T-cell (primary cell): ENCODE results near the gene TMEM222. TPM values are rescaled to one million over a fixed set of nuclear protein-coding genes. Genes with fewer than 3 reads are reported as not detected.

Experiments used
- ATAC-seq, 4 experiments: fragments of 200-7000 bp in 3 of 4; fragments of 150-1000 bp in 1 of 4; cut with Tn5 transposase; replicated peaks in 1 of 4; 1 replicate in 3 of 4; 2 replicates in 1 of 4; pipeline ENCODE4 v1.10.0; 2021; ENCODE audit warnings: moderate library complexity in 3 of 4, mild to moderate bottlenecking in 2 of 4, moderate number of reproducible peaks in 1 of 4
- CTCF ChIA-PET, 2 donors: fragments of 300-600 bp; sonication (Branson Sonifier 250); formaldehyde crosslinking; loops; one replicate each; lab custom pipeline; 2022; ENCODE audit warnings: antibody characterized with exemption in 2 of 2; lab: Charles Lee
- POLR2A ChIA-PET, 2 donors: fragments of 300-600 bp; sonication (Branson Sonifier 250); formaldehyde crosslinking; loops; one replicate each; lab custom pipeline; 2022; ENCODE audit warnings: antibody characterized with exemption in 2 of 2; lab: Charles Lee
- DNase-seq, 35 experiments: peaks; one replicate each; pipeline versions ENCODE4 v3.0.0 to v3.0.0-alpha.2; 2013 to 2023
- H3K27ac ChIP-seq: one replicate; pipeline ENCODE4 v1.5.1; 2013; ENCODE audit warnings: low read length
- H3K27me3 ChIP-seq, 2 experiments: replicated peaks in 1 of 2; 1 replicate in 1 of 2; 2 replicates in 1 of 2; pipeline versions ENCODE4 v1.6.1 to v1.7.0; 2013; ENCODE audit warnings: low read length in 1 of 2, mixed read lengths in 1 of 2; ENCODE audit not compliant: control insufficient read depth in 2 of 2, insufficient read depth in 2 of 2; ENCODE audit errors: extremely low read depth in 1 of 2
- H3K36me3 ChIP-seq, 2 donors: 1 replicate in 1 of 2; 2 replicates in 1 of 2; pipeline versions ENCODE4 v1.6.1 to v1.7.0; 2013; ENCODE audit warnings: low read length in 1 of 2; ENCODE audit not compliant: control insufficient read depth in 2 of 2, insufficient read depth in 1 of 2; ENCODE audit errors: extremely low read depth in 1 of 2
- H3K4me1 ChIP-seq, 2 experiments: 1 replicate in 1 of 2; 2 replicates in 1 of 2; pipeline versions ENCODE4 v1.6.1 to v1.7.0; 2013; ENCODE audit warnings: low read length in 2 of 2, mixed read lengths in 1 of 2; ENCODE audit not compliant: insufficient read depth in 2 of 2, control insufficient read depth in 1 of 2; ENCODE audit errors: extremely low read depth in 1 of 2
- H3K4me3 ChIP-seq, 2 donors: 1 replicate in 1 of 2; 2 replicates in 1 of 2; pipeline versions ENCODE4 v1.5.1 to v1.7.0; 2013; ENCODE audit warnings: mild to moderate bottlenecking in 2 of 2, low read length in 1 of 2, moderate library complexity in 1 of 2; ENCODE audit not compliant: control insufficient read depth in 1 of 2; ENCODE audit errors: extremely low read depth in 1 of 2
- H3K9me3 ChIP-seq: 2 replicates; pipeline ENCODE4 v1.7.0; 2013
- H3K27ac Mint-ChIP-seq, 2 donors: one replicate each; pipeline ENCODE4 v1.8.0; 2020 to 2021; ENCODE audit warnings: mild to moderate bottlenecking in 2 of 2, mixed read lengths in 2 of 2
- H3K27me3 Mint-ChIP-seq, 2 donors: one replicate each; pipeline ENCODE4 v1.8.0; 2021 to 2022; ENCODE audit warnings: mixed read lengths in 2 of 2
- H3K36me3 Mint-ChIP-seq: one replicate; pipeline ENCODE4 v1.8.0; 2021; ENCODE audit warnings: mixed read lengths
- H3K4me1 Mint-ChIP-seq, 3 donors: one replicate each; pipeline ENCODE4 v1.8.0; 2020 to 2022; ENCODE audit warnings: mixed read lengths in 3 of 3, mild to moderate bottlenecking in 1 of 3
- H3K4me3 Mint-ChIP-seq, 3 donors: one replicate each; pipeline ENCODE4 v1.8.0; 2020 to 2022; ENCODE audit warnings: mild to moderate bottlenecking in 3 of 3, mixed read lengths in 3 of 3, moderate library complexity in 3 of 3
- H3K9me3 Mint-ChIP-seq, 3 donors: one replicate each; pipeline ENCODE4 v1.8.0; 2020 to 2022; ENCODE audit warnings: mixed read lengths in 3 of 3
- WGBS: methylation state at CpG from one replicate; pipeline ENCODE4 v1.1.5; 2013; ENCODE audit warnings: missing lambda C conversion rate; ENCODE audit not compliant: insufficient coverage; 5-methylcytosine and 5-hydroxymethylcytosine counted together
- total RNA-seq, 35 experiments: library from RNA in 6 of 35; stranded (reverse) in 6 of 35; fragments of 120-200 nt in 1 of 35; gene quantifications; one replicate each; pipeline versions ENCODE4 v1.2.1 to v1.2.4 and lab custom pipeline; 2013 to 2026

The TMEM222 gene
- total RNA-seq, 5 donors from 2014 or later (not counting 1 experiment from before 2014, with no cell fraction given): 25.2 to 48.8 (median 43.7) TPM

DNA sequence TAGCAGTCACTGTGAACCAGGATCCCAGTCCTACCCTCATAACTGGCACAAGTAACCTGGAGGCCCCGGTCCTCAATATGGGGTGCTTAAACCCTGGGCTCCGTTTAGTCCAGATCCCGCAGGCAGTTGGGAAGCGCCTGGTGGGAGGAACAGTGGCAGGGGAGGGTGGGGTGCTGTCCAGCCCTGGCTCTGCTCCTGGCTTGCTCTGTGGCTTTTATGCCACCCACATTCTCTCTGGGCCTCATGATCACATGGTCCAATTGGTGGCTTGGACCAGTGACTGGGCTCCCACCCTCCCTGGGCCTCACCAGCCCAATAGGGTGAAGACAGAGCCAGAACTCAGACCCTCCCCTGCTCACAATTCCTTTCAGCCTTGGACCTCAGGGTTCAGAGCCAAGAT, 58.3 kb downstream of the TMEM222 start:
- no peak overlapping the region for H3K4me3 Mint-ChIP-seq
- H3K9me3 ChIP-seq: no peaks in the 10 kb centered on the region
- H3K4me1 ChIP-seq: peaks cover 0 to 2% of the 10 kb centered on the region in 2 experiments
- POLR2A ChIA-PET: interaction anchor here in 1 of 2 donors (0.6 kb wide), 1 partner anchor 15 kb away, joined by 3 read pairs; no protein-coding TSS in a partner anchor
- H3K36me3 Mint-ChIP-seq: no peaks in the 10 kb centered on the region
- no peak for ATAC-seq
- peaks cover 0 to 16% of the 10 kb centered on the region in 2 experiments for H3K27me3 ChIP-seq
- peaks cover 0 to 2% of the 10 kb centered on the region in 2 donors for H3K27me3 Mint-ChIP-seq
- H3K27ac ChIP-seq: no peak overlapping the region
- DNase-seq: no peak
- no peaks in the 10 kb centered on the region for H3K36me3 ChIP-seq
- peaks cover 0 to 7% (median 0%) of the 10 kb centered on the region in 3 donors for H3K4me1 Mint-ChIP-seq
- WGBS: no CpG with 5 or more reads among the region's 4 CpGs
- H3K9me3 Mint-ChIP-seq: no peaks in the 10 kb centered on the region
- CTCF ChIA-PET: no interaction called here
- no peak overlapping the region for H3K4me3 ChIP-seq
- no peak overlapping the region for H3K27ac Mint-ChIP-seq

DNA sequence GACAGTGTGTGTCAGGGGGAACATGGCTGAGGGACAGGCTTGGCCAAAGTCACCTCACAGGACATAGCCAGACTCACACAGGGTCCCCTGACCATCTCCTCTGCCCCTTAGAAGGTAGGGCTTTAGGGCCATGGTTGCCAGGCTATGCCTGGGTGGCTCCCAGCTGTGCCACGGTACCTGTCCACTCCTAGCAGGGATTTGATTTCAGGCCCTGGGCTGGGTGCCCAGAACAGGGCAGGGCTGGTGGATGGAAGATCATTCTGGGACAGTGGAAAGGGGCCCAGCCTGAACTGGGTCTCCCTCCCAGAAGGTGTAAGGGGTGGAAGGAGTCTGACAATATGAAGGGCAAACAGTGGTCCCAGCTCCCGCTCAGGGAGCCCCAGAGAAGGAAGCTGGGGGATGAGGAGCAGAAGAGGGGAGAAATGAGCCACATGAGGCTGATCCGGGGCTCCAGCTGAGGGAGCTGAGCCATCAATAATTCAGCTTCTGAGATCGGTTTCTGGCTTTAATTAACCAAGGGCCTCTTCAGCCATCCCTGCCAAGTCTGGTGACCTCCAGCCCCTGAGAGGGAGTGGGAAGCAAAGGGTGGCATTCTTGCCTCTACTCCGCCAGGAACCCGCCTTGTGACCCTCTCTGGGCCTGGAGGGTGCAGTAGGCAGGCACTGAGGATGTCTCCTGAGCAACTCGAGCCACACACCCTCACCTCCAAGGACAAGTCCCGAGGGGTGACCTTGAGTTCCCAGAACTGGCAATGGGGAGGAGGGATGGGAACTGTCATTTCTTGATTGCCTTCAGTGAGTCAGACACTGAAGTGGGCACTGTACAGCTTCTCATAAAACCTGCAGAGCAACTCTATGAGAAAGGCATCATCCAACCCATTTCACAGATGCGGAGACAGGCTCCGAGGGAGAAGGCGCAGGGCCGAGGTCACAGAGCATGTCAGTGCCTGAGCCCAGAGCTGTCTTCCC, 59.1 kb downstream of the TMEM222 start:
- Mint-ChIP-seq H3K36me3 (no peaks in the 10 kb centered on the region), H3K27ac (no peak overlapping the region), H3K4me3 (no peak overlapping the region), H3K9me3 (no peaks in the 10 kb centered on the region), H3K4me1 (peaks cover 0 to 7% (median 0%) of the 10 kb centered on the region in 3 donors), H3K27me3 (no peaks in the 10 kb centered on the region)
- DNase-seq (no peak), ATAC-seq (no peak)
- Histone ChIP-seq H3K4me3 (no peak overlapping the region), H3K4me1 (peaks cover 0 to 2% of the 10 kb centered on the region in 2 experiments), H3K27me3 (peaks cover 0 to 16% of the 10 kb centered on the region in 2 experiments), H3K27ac (no peak overlapping the region), H3K9me3 (no peaks in the 10 kb centered on the region), H3K36me3 (no peaks in the 10 kb centered on the region)
- CTCF ChIA-PET: interaction anchor here in 1 of 2 donors (0.5 to 0.6 kb wide), 2 partner anchors 8 to 80 kb away, joined by 3 read pairs; no protein-coding TSS in a partner anchor
- POLR2A ChIA-PET: no interaction called here
- WGBS: 81% methylated on average over 4 of the region's 12 CpGs

DNA sequence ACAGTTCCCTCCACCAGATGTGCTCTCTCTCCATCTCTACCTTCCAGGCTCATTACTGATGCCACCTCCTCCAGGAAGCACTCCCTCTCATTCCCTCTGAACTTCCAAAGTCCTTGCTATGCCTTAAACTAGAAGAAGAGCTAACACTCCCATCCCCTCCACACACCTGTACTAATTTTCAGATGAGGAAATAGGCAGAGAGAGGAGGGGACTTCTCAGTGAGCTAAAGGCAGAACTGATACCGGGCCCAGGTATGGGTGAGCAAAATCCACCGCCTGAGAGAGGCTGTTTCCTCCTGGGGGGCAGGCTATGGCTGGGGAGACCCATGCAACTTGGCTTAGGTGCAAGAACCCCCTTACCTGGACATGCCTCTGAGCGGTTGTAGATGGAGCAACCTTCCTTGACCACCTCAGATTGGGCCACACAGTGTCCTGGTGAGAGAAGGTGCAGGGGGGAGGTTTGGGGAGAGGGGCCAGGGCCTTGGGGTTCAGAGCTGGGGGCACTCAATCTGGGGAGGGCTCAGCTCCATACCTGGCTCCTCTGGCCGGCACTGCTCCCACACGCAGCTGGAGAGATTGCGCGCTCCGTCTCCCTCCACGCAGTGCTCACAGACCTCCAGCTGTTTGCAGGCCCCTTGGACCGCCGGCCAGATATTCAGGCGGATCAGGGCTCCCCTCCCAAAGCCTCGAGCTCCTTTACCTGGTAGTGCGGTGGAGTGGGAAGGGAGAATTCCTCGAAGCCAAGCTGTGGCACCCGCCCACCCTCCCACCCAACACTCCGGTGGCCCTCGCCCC, 60.2 kb downstream of the TMEM222 start:
- POLR2A ChIA-PET: no interaction called here
- Histone ChIP-seq H3K9me3 (no peaks in the 10 kb centered on the region), H3K27me3 (peaks cover 0 to 16% of the 10 kb centered on the region in 2 experiments), H3K4me1 (peaks cover 0 to 2% of the 10 kb centered on the region in 2 experiments), H3K36me3 (no peaks in the 10 kb centered on the region), H3K27ac (no peak overlapping the region), H3K4me3 (no peak overlapping the region)
- no peak overlapping the region for H3K27ac Mint-ChIP-seq
- DNase-seq (no peak), ATAC-seq (no peak)
- H3K36me3 Mint-ChIP-seq: no peaks in the 10 kb centered on the region
- no peaks in the 10 kb centered on the region for H3K9me3 Mint-ChIP-seq
- CTCF ChIA-PET: interaction anchor here (0.7 to 1.4 kb wide), 2 partner anchors 75 to 80 kb away, joined by 4 read pairs; no protein-coding TSS in a partner anchor
- H3K27me3 Mint-ChIP-seq: no peaks in the 10 kb centered on the region
- peaks cover 0 to 7% (median 0%) of the 10 kb centered on the region in 3 donors for H3K4me1 Mint-ChIP-seq
- WGBS: 74% methylated on average over 3 of the region's 18 CpGs
- H3K4me3 Mint-ChIP-seq: no peak overlapping the region

DNA sequence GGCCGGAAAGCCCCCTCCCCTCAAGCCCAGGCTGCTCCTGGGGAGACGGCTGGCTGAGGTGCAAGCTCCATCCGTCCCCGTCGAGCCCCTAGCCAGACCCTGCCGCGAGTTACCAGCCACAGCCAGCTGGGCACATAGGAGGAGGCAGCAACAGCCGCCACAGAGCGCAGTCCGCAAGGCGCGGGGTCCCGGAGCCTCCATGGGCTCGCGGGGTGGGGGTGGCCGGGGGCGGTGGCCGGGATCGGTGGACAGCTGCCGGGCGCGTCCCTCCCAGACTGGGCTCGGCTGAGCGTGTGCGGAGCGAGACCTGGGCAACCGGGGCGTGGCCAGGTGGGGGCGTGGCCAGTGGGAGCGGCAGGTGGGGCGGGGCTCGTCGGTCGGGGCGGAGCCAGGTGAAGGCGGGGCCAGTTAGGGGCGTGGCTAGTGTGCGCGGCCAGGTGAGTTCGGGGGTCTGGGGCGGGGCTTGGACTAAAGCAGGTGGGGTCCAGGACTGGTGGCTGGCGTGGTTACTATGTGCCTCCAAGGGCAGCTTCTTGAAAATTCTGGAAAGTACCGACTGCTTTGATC, 61.2 kb downstream of the TMEM222 start, which contains the start of gene CD164L2:
Gene CD164L2 (minus strand): TSS at position 295 of the 567 bp plus-strand sequence. CDS start 94 bp downstream, at position 201.
- DNase-seq (peak in 18 of 35 experiments; percentile 24 to 64 (median 49)), ATAC-seq (peak; percentile 46 to 88 (median 55))
- peaks cover 0 to 2% of the 10 kb centered on the region in 2 experiments for H3K4me1 ChIP-seq
- no peak within 1 kb of the TSS for H3K27ac Mint-ChIP-seq
- H3K27me3 Mint-ChIP-seq: no peaks in the 10 kb centered on the region
- peaks cover 0 to 16% of the 10 kb centered on the region in 2 experiments for H3K27me3 ChIP-seq
- no peaks in the 10 kb centered on the region for H3K36me3 ChIP-seq
- H3K36me3 Mint-ChIP-seq: no peaks in the 10 kb centered on the region
- no peaks in the 10 kb centered on the region for H3K9me3 Mint-ChIP-seq
- peaks cover 0 to 7% (median 0%) of the 10 kb centered on the region in 3 donors for H3K4me1 Mint-ChIP-seq
- H3K4me3 ChIP-seq: no peak within 1 kb of the TSS
- H3K9me3 ChIP-seq: no peaks in the 10 kb centered on the region
- H3K27ac ChIP-seq: no peak within 1 kb of the TSS
- H3K4me3 Mint-ChIP-seq: no peak within 1 kb of the TSS
- 31% methylated on average over 43 of the region's 43 CpGs for WGBS
- CTCF ChIA-PET: interaction anchor here (0.7 to 1.4 kb wide), 2 partner anchors 76 to 81 kb away, joined by 4 read pairs; no protein-coding TSS in a partner anchor
- POLR2A ChIA-PET: no interaction called here

DNA sequence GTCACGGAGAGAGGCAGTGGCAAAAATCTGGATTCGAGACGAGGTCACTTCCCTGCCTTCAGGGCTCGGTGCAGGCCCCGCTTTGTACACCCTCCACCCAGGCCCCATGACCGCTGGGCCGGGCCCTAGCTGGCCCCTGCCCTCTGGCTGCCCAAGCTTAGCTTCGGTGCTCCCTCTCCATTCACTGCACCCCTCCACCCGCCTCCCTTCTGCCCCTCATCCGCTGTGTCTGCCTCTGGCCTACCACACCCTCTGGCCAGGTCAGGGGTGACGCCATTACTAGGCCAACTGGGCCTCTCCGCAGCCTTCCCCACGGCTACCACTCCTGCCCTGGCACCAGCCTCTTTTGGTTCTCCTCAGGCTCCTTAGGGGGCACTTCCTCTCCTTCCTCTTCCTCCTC, 61.7 kb downstream of the TMEM222 start:
- Histone ChIP-seq H3K4me3 (no peak overlapping the region), H3K36me3 (no peaks in the 10 kb centered on the region), H3K4me1 (peaks cover 0 to 2% of the 10 kb centered on the region in 2 experiments), H3K27me3 (peaks cover 0 to 16% of the 10 kb centered on the region in 2 experiments), H3K9me3 (no peaks in the 10 kb centered on the region), H3K27ac (no peak overlapping the region)
- Mint-ChIP-seq H3K4me3 (no peak overlapping the region), H3K36me3 (no peaks in the 10 kb centered on the region), H3K27ac (no peak overlapping the region), H3K9me3 (no peaks in the 10 kb centered on the region), H3K4me1 (peaks cover 0 to 8% (median 3%) of the 10 kb centered on the region in 3 donors), H3K27me3 (no peaks in the 10 kb centered on the region)
- WGBS: 91% methylated on average over 13 of the region's 13 CpGs
- no peak for ATAC-seq
- no peak for DNase-seq
- ChIA-PET CTCF (interaction anchor here (0.7 to 1.0 kb wide), 2 partner anchors 26 to 87 kb away, joined by 3 read pairs; no protein-coding TSS in a partner anchor), POLR2A (interaction anchor here in 1 of 2 donors (0.6 kb wide), 1 partner anchor 150 kb away, joined by 3 read pairs; no protein-coding TSS in a partner anchor)
